ENCODE results near the gene NOC2L.
"Not testable (repeated sequence)": the region's sequence is repeated elsewhere in the genome, so short reads cannot be mapped to it uniquely, and the experiment has no call there.

- TF ChIP-seq, protein P1, sequence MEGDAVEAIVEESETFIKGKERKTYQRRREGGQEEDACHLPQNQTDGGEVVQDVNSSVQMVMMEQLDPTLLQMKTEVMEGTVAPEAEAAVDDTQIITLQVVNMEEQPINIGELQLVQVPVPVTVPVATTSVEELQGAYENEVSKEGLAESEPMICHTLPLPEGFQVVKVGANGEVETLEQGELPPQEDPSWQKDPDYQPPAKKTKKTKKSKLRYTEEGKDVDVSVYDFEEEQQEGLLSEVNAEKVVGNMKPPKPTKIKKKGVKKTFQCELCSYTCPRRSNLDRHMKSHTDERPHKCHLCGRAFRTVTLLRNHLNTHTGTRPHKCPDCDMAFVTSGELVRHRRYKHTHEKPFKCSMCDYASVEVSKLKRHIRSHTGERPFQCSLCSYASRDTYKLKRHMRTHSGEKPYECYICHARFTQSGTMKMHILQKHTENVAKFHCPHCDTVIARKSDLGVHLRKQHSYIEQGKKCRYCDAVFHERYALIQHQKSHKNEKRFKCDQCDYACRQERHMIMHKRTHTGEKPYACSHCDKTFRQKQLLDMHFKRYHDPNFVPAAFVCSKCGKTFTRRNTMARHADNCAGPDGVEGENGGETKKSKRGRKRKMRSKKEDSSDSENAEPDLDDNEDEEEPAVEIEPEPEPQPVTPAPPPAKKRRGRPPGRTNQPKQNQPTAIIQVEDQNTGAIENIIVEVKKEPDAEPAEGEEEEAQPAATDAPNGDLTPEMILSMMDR (IDR thresholded peaks at IDR 0.05), result not testable (repeated sequence)
- not testable (repeated sequence) for TF ChIP-seq POLR2A (IDR thresholded peaks at IDR 0.05)
Observed at GRCh38 chr1:988061-988460, 29.0 kb upstream of the NOC2L start.
